Measurements from ENCODE around the gene PRXL2B.
A peak's percentile ranks its signal among the peaks of the same experiment; 100 is the strongest.

Gene PRXL2B

GRCh38 chr1:2586154-2587070 lies at the start of gene PRXL2B:
Gene PRXL2B, plus strand, starts transcription at chr1:2586777. Its CDS starts 109 bp downstream, at chr1:2586886.
- no peaks in the 10 kb centered on the region for H3K36me3 ChIP-seq (ENCODE audit: low read depth)
- TF ChIP-seq CTCF (IDR thresholded peaks at IDR 0.05; ENCODE audit: poor library complexity, severe bottlenecking) = no peak
- ATAC-seq (ENCODE audit: low read depth) (peak; percentile 87), DNase-seq (ENCODE audit: low spot score) (peak; percentile 98)
- peak within 1 kb of the TSS; percentile 57 for H3K27ac ChIP-seq (ENCODE audit: poor library complexity, severe bottlenecking)
- no peaks in the 10 kb centered on the region for H3K27me3 ChIP-seq (ENCODE audit: insufficient read depth, poor library complexity, severe bottlenecking)
- H3K4me3 ChIP-seq (ENCODE audit: severe bottlenecking) = peak within 1 kb of the TSS; percentile 50
- no peaks in the 10 kb centered on the region for H3K4me1 ChIP-seq (ENCODE audit: insufficient read depth, poor library complexity, severe bottlenecking)
- H3K9me3 ChIP-seq (ENCODE audit: severe bottlenecking) = no peaks in the 10 kb centered on the region

GRCh38 chr1:2537784-2538115 lies 48.8 kb upstream of the PRXL2B start:
- ATAC-seq (ENCODE audit: low read depth) (no peak), DNase-seq (ENCODE audit: low spot score) (no peak)
- Histone ChIP-seq H3K4me3 (ENCODE audit: severe bottlenecking) (no peak overlapping the region), H3K4me1 (ENCODE audit: insufficient read depth, poor library complexity, severe bottlenecking) (peaks cover 42% of the 10 kb centered on the region), H3K27me3 (ENCODE audit: insufficient read depth, poor library complexity, severe bottlenecking) (no peaks in the 10 kb centered on the region), H3K27ac (ENCODE audit: poor library complexity, severe bottlenecking) (no peak overlapping the region), H3K9me3 (ENCODE audit: severe bottlenecking) (no peaks in the 10 kb centered on the region), H3K36me3 (ENCODE audit: low read depth) (no peaks in the 10 kb centered on the region)
- TF ChIP-seq CTCF (IDR thresholded peaks at IDR 0.05; ENCODE audit: poor library complexity, severe bottlenecking) = no peak

- no peak for TF ChIP-seq CTCF (IDR thresholded peaks at IDR 0.05; ENCODE audit: poor library complexity, severe bottlenecking)
- Histone ChIP-seq H3K4me1 (ENCODE audit: insufficient read depth, poor library complexity, severe bottlenecking) (peaks cover 36% of the 10 kb centered on the region), H3K27ac (ENCODE audit: poor library complexity, severe bottlenecking) (no peak overlapping the region), H3K9me3 (ENCODE audit: severe bottlenecking) (no peaks in the 10 kb centered on the region), H3K36me3 (ENCODE audit: low read depth) (no peaks in the 10 kb centered on the region), H3K4me3 (ENCODE audit: severe bottlenecking) (no peak overlapping the region), H3K27me3 (ENCODE audit: insufficient read depth, poor library complexity, severe bottlenecking) (no peaks in the 10 kb centered on the region)
- ATAC-seq (ENCODE audit: low read depth) (no peak), DNase-seq (ENCODE audit: low spot score) (no peak)
Observed at GRCh38 chr1:2538376-2538775, 48.2 kb upstream of the PRXL2B start.

- Histone ChIP-seq H3K4me3 (ENCODE audit: severe bottlenecking) (no peak overlapping the region), H3K4me1 (ENCODE audit: insufficient read depth, poor library complexity, severe bottlenecking) (peaks cover 31% of the 10 kb centered on the region), H3K9me3 (ENCODE audit: severe bottlenecking) (no peaks in the 10 kb centered on the region), H3K27me3 (ENCODE audit: insufficient read depth, poor library complexity, severe bottlenecking) (no peaks in the 10 kb centered on the region), H3K36me3 (ENCODE audit: low read depth) (no peaks in the 10 kb centered on the region), H3K27ac (ENCODE audit: poor library complexity, severe bottlenecking) (no peak overlapping the region)
- no peak for ATAC-seq (ENCODE audit: low read depth)
- DNase-seq (ENCODE audit: low spot score) = no peak
- TF ChIP-seq CTCF (IDR thresholded peaks at IDR 0.05; ENCODE audit: poor library complexity, severe bottlenecking) = no peak
Observed at GRCh38 chr1:2538872-2539271, 47.7 kb upstream of the PRXL2B start.

- no peak overlapping the region for H3K27ac ChIP-seq (ENCODE audit: poor library complexity, severe bottlenecking)
- ATAC-seq (ENCODE audit: low read depth) = no peak
- no peak for DNase-seq (ENCODE audit: low spot score)
Observed at GRCh38 chr1:2539312-2539907, 47.2 kb upstream of the PRXL2B start.

More at GRCh38 chr1:2539312-2539907, 47.2 kb upstream of the PRXL2B start:
- Histone ChIP-seq H3K9me3 (ENCODE audit: severe bottlenecking) (no peaks in the 10 kb centered on the region), H3K4me1 (ENCODE audit: insufficient read depth, poor library complexity, severe bottlenecking) (peaks cover 26% of the 10 kb centered on the region), H3K4me3 (ENCODE audit: severe bottlenecking) (no peak overlapping the region), H3K36me3 (ENCODE audit: low read depth) (no peaks in the 10 kb centered on the region), H3K27me3 (ENCODE audit: insufficient read depth, poor library complexity, severe bottlenecking) (no peaks in the 10 kb centered on the region)
- TF ChIP-seq CTCF (IDR thresholded peaks at IDR 0.05; ENCODE audit: poor library complexity, severe bottlenecking) = peak; percentile 4
